ENCODE measurements around the gene PITRM1.

The PITRM1 gene

GRCh38 chr10:3123571-3124411 is 48.8 kb downstream of the PITRM1 start:
- H4K20me1 ChIP-seq (ENCODE audit: insufficient read depth, low read length), result peaks cover 43% of the 10 kb centered on the region
- H3K9me3 ChIP-seq (ENCODE audit: insufficient read depth, low read length, severe bottlenecking), result no peaks in the 10 kb centered on the region
- H3K27ac ChIP-seq (ENCODE audit: low read length), result no peak overlapping the region
- H3K4me3 ChIP-seq (ENCODE audit: low read depth in 1 of 2, low read length in 2 of 2), result no peak overlapping the region
- H3K36me3 ChIP-seq (ENCODE audit: insufficient read depth, low read length), result peaks cover 97% of the 10 kb centered on the region
- ATAC-seq (ENCODE audit: insufficient read depth, low read depth) (no peak), DNase-seq (no peak)
- H3K9ac ChIP-seq (ENCODE audit: low read depth, low read length), result no peak overlapping the region
- no peak overlapping the region for H3K4me2 ChIP-seq (ENCODE audit: insufficient read depth, low read length)
- H3K27me3 ChIP-seq (ENCODE audit: insufficient read depth, low read length, poor library complexity), result no peaks in the 10 kb centered on the region
- no peak overlapping the region for H2AFZ ChIP-seq (ENCODE audit: low read depth, low read length)
- no peaks in the 10 kb centered on the region for H3K4me1 ChIP-seq (ENCODE audit: insufficient read depth, low read length)
- H3K79me2 ChIP-seq (ENCODE audit: insufficient read depth, low read length), result peaks cover 1% of the 10 kb centered on the region; the same call in 1 of the 2 replicates
- TF ChIP-seq EZH2 (IDR thresholded peaks at IDR 0.05; ENCODE audit: borderline replicate concordance, low read depth, low read length, severe bottlenecking), result no peak
- TF ChIP-seq CTCF (IDR thresholded peaks at IDR 0.05; ENCODE audit: borderline replicate concordance, extremely low read depth, low read length, poor library complexity, severe bottlenecking), result no peak

GRCh38 chr10:3122486-3123205 is 49.9 kb downstream of the PITRM1 start:
- Histone ChIP-seq H3K36me3 (ENCODE audit: insufficient read depth, low read length) (peaks cover 94% of the 10 kb centered on the region), H3K27ac (ENCODE audit: low read length) (no peak overlapping the region), H3K4me3 (ENCODE audit: low read depth in 1 of 2, low read length in 2 of 2) (no peak overlapping the region), H3K9ac (ENCODE audit: low read depth, low read length) (no peak overlapping the region), H3K79me2 (ENCODE audit: insufficient read depth, low read length) (peaks cover 1% of the 10 kb centered on the region; the same call in 1 of the 2 replicates), H3K4me1 (ENCODE audit: insufficient read depth, low read length) (no peaks in the 10 kb centered on the region), H2AFZ (ENCODE audit: low read depth, low read length) (no peak overlapping the region), H3K27me3 (ENCODE audit: insufficient read depth, low read length, poor library complexity) (no peaks in the 10 kb centered on the region), H3K4me2 (ENCODE audit: insufficient read depth, low read length) (no peak overlapping the region), H3K9me3 (ENCODE audit: insufficient read depth, low read length, severe bottlenecking) (no peaks in the 10 kb centered on the region), H4K20me1 (ENCODE audit: insufficient read depth, low read length) (peaks cover 38% of the 10 kb centered on the region)
- ATAC-seq (ENCODE audit: insufficient read depth, low read depth) (no peak), DNase-seq (no peak)
- TF ChIP-seq CTCF (IDR thresholded peaks at IDR 0.05; ENCODE audit: borderline replicate concordance, extremely low read depth, low read length, poor library complexity, severe bottlenecking), result no peak
- no peak for TF ChIP-seq EZH2 (IDR thresholded peaks at IDR 0.05; ENCODE audit: borderline replicate concordance, low read depth, low read length, severe bottlenecking)

- TF ChIP-seq CTCF (IDR thresholded peaks at IDR 0.05; ENCODE audit: borderline replicate concordance, extremely low read depth, low read length, poor library complexity, severe bottlenecking), result no peak
- no peak for TF ChIP-seq EZH2 (IDR thresholded peaks at IDR 0.05; ENCODE audit: borderline replicate concordance, low read depth, low read length, severe bottlenecking)
- H3K27ac ChIP-seq (ENCODE audit: low read length), result no peak overlapping the region
- peaks cover 94% of the 10 kb centered on the region for H3K36me3 ChIP-seq (ENCODE audit: insufficient read depth, low read length)
- H3K4me1 ChIP-seq (ENCODE audit: insufficient read depth, low read length), result no peaks in the 10 kb centered on the region
- no peaks in the 10 kb centered on the region for H3K27me3 ChIP-seq (ENCODE audit: insufficient read depth, low read length, poor library complexity)
- ATAC-seq (ENCODE audit: insufficient read depth, low read depth) (no peak), DNase-seq (no peak)
- no peak overlapping the region for H3K9ac ChIP-seq (ENCODE audit: low read depth, low read length)
- no peak overlapping the region for H2AFZ ChIP-seq (ENCODE audit: low read depth, low read length)
- no peaks in the 10 kb centered on the region for H3K9me3 ChIP-seq (ENCODE audit: insufficient read depth, low read length, severe bottlenecking)
- no peak overlapping the region for H3K4me2 ChIP-seq (ENCODE audit: insufficient read depth, low read length)
- peaks cover 1% of the 10 kb centered on the region; the same call in 1 of the 2 replicates for H3K79me2 ChIP-seq (ENCODE audit: insufficient read depth, low read length)
- peaks cover 37% of the 10 kb centered on the region for H4K20me1 ChIP-seq (ENCODE audit: insufficient read depth, low read length)
- H3K4me3 ChIP-seq (ENCODE audit: low read depth in 1 of 2, low read length in 2 of 2), result no peak overlapping the region
Observed at GRCh38 chr10:3122034-3122433, 50.5 kb downstream of the PITRM1 start.

All from DND-41 (cell line).